ENCODE results near the gene ANXA5.
A peak's percentile ranks its signal among the peaks of the same experiment; 100 is the strongest.

ANXA5 gene

GRCh38 chr4:121701263-121701662, 4.5 kb upstream of the ANXA5 start:
- H3K27me3 ChIP-seq (ENCODE audit: control insufficient read depth, insufficient read depth, low read length), result no peaks in the 10 kb centered on the region
- no peak overlapping the region for H3K9ac ChIP-seq
- no peaks in the 10 kb centered on the region for H3K79me2 ChIP-seq
- H2AFZ ChIP-seq, result no peak overlapping the region
- no peaks in the 10 kb centered on the region for H3K9me3 ChIP-seq (ENCODE audit: control insufficient read depth, low read length)
- no peak overlapping the region for H3K27ac ChIP-seq
- no peaks in the 10 kb centered on the region for H3K36me3 ChIP-seq (ENCODE audit: control insufficient read depth, insufficient read depth, low read length)
- H3K4me2 ChIP-seq (ENCODE audit: low read length), result no peak overlapping the region
- H3K4me1 ChIP-seq, result no peaks in the 10 kb centered on the region
- no peak overlapping the region for H3K4me3 ChIP-seq (ENCODE audit: low read depth, low read length)
- TF ChIP-seq CTCF (IDR thresholded peaks at IDR 0.05), result no peak

GRCh38 chr4:121698236-121698671, 1.5 kb upstream of the ANXA5 start:
- H3K4me3 ChIP-seq (ENCODE audit: low read depth, low read length), result no peak overlapping the region

GRCh38 chr4:121697564-121697963, 784 bp upstream of the ANXA5 start:
- H3K36me3 ChIP-seq (ENCODE audit: control insufficient read depth, insufficient read depth, low read length), result no peaks in the 10 kb centered on the region
- H3K27ac ChIP-seq, result peak overlapping the region; percentile 63
- H3K79me2 ChIP-seq, result no peaks in the 10 kb centered on the region
- H2AFZ ChIP-seq, result peak overlapping the region; percentile 93
- peaks cover 3% of the 10 kb centered on the region for H3K4me1 ChIP-seq
- no peaks in the 10 kb centered on the region for H3K27me3 ChIP-seq (ENCODE audit: control insufficient read depth, insufficient read depth, low read length)
- no peak overlapping the region for H3K9ac ChIP-seq
- H3K4me2 ChIP-seq (ENCODE audit: low read length), result peak overlapping the region; percentile 92
- peak overlapping the region; percentile 87 for H3K4me3 ChIP-seq (ENCODE audit: low read depth, low read length)
- TF ChIP-seq CTCF (IDR thresholded peaks at IDR 0.05), result no peak
- H3K9me3 ChIP-seq (ENCODE audit: control insufficient read depth, low read length), result no peaks in the 10 kb centered on the region

More at GRCh38 chr4:121698236-121698671, 1.5 kb upstream of the ANXA5 start:
- Histone ChIP-seq H3K27ac (no peak overlapping the region), H3K27me3 (ENCODE audit: control insufficient read depth, insufficient read depth, low read length) (no peaks in the 10 kb centered on the region), H3K79me2 (no peaks in the 10 kb centered on the region), H3K4me1 (peaks cover 3% of the 10 kb centered on the region), H3K4me2 (ENCODE audit: low read length) (no peak overlapping the region), H2AFZ (no peak overlapping the region), H3K9ac (no peak overlapping the region), H3K36me3 (ENCODE audit: control insufficient read depth, insufficient read depth, low read length) (no peaks in the 10 kb centered on the region), H3K9me3 (ENCODE audit: control insufficient read depth, low read length) (no peaks in the 10 kb centered on the region)
- TF ChIP-seq CTCF (IDR thresholded peaks at IDR 0.05), result no peak

DNA sequence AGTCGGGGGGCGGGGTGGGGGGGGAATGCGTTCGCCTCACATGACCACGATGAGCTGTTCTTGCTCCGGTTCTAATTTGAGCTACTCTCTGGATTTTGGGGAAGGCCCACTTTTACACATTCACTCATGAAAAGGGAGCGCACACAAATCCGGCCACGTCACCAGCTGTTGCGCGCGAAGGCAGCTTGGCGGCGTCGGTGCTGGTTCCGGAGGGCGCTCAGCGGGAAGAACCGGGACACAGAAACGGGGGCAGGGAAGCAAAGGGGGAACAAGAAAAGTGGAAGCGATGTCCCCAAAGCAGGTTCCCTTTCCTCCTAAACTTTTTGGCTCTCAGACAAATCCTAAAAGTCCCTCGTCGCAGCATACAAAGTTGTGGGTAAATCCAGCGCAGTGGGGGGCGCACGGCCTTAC, 605 bp downstream of the ANXA5 start:
- no peaks in the 10 kb centered on the region for H3K79me2 ChIP-seq
- no peaks in the 10 kb centered on the region for H3K9me3 ChIP-seq (ENCODE audit: control insufficient read depth, low read length)
- H2AFZ ChIP-seq, result peak overlapping the region; percentile 86
- no peak for TF ChIP-seq CTCF (IDR thresholded peaks at IDR 0.05)
- peak overlapping the region; percentile 87 for H3K4me3 ChIP-seq (ENCODE audit: low read depth, low read length)
- H3K4me2 ChIP-seq (ENCODE audit: low read length), result peak overlapping the region; percentile 95
- peak overlapping the region; percentile 76 for H3K27ac ChIP-seq
- H3K9ac ChIP-seq, result no peak overlapping the region
- H3K36me3 ChIP-seq (ENCODE audit: control insufficient read depth, insufficient read depth, low read length), result no peaks in the 10 kb centered on the region
- H3K4me1 ChIP-seq, result peaks cover 3% of the 10 kb centered on the region
- H3K27me3 ChIP-seq (ENCODE audit: control insufficient read depth, insufficient read depth, low read length), result no peaks in the 10 kb centered on the region

DNA sequence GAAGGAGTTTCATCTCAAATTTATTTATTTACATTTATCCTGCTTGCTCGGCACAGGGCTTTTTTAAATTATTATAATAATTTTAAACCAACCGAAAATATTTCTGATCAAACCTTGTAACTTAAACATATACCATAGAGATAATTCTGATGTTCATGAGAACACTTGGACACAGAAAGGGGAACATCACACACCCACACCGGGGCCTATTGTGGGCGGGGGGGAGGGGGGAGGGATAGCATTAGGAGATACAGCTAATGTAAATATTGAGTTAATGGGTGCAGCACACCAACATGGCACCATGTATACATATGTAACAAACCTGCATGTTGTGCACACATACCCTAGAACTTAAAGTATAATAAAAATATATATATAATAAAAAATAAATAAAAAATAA, 2.9 kb downstream of the ANXA5 start:
- Histone ChIP-seq H3K4me1 (peaks cover 7% of the 10 kb centered on the region), H3K9me3 (ENCODE audit: control insufficient read depth, low read length) (no peaks in the 10 kb centered on the region), H3K4me2 (ENCODE audit: low read length) (no peak overlapping the region), H3K79me2 (no peaks in the 10 kb centered on the region), H2AFZ (no peak overlapping the region), H3K27ac (no peak overlapping the region), H3K9ac (no peak overlapping the region), H3K36me3 (ENCODE audit: control insufficient read depth, insufficient read depth, low read length) (no peaks in the 10 kb centered on the region), H3K27me3 (ENCODE audit: control insufficient read depth, insufficient read depth, low read length) (no peaks in the 10 kb centered on the region), H3K4me3 (ENCODE audit: low read depth, low read length) (no peak overlapping the region)
- TF ChIP-seq CTCF (IDR thresholded peaks at IDR 0.05), result no peak

Data from parathyroid adenoma (tissue), 2 donors.